DND-41 (cell line): ENCODE measurements around the gene SERBP1.

Source experiments
- ATAC-seq: fragments of 200-7000 bp; cut with Tn5 transposase; 3 replicates; pipeline ENCODE4 v1.9.1; 2021; ENCODE audit warnings: low read depth; ENCODE audit not compliant: insufficient read depth
- DNase-seq: peaks from one replicate; pipeline ENCODE4 v3.0.0-alpha.2; 2020
- H2AFZ ChIP-seq: 2 replicates; pipeline ENCODE4 v1.6.0; 2012; ENCODE audit warnings: low read depth, low read length
- H3K27ac ChIP-seq: 2 replicates; pipeline ENCODE4 v1.5.1; 2012; ENCODE audit warnings: low read length, inconsistent platforms
- H3K27me3 ChIP-seq: fragments of 200-600 bp; sonication (generic); 2 replicates; pipeline ENCODE4 v1.6.0; 2012; ENCODE audit warnings: low read length, mild to moderate bottlenecking, inconsistent platforms; ENCODE audit not compliant: insufficient read depth, poor library complexity
- H3K36me3 ChIP-seq: 2 replicates; pipeline ENCODE4 v1.5.1; 2012; ENCODE audit warnings: low read length, inconsistent platforms; ENCODE audit not compliant: insufficient read depth
- H3K4me1 ChIP-seq: 2 replicates; pipeline ENCODE4 v1.5.1; 2012; ENCODE audit warnings: mild to moderate bottlenecking, low read length; ENCODE audit not compliant: insufficient read depth
- H3K4me2 ChIP-seq: 2 replicates; pipeline ENCODE4 v1.6.0; 2012; ENCODE audit warnings: mild to moderate bottlenecking, moderate library complexity, low read length, inconsistent platforms; ENCODE audit not compliant: insufficient read depth
- H3K4me3 ChIP-seq, 2 experiments: fragments of 200-600 bp in 1 of 2; shearing (Covaris generic) in 1 of 2; 2 replicates each; pipeline ENCODE4 v1.5.1; 2012 to 2016; ENCODE audit warnings: inconsistent platforms in 2 of 2, low read length in 2 of 2, mild to moderate bottlenecking in 2 of 2, low read depth in 1 of 2, moderate library complexity in 1 of 2
- H3K79me2 ChIP-seq: 2 replicates; pipeline ENCODE4 v1.6.0; 2012; ENCODE audit warnings: low read length, inconsistent platforms; ENCODE audit not compliant: insufficient read depth
- H3K9ac ChIP-seq: 2 replicates; pipeline ENCODE4 v1.6.0; 2012; ENCODE audit warnings: low read depth, mild to moderate bottlenecking, inconsistent platforms, low read length, moderate library complexity
- H3K9me3 ChIP-seq: 2 replicates; pipeline ENCODE4 v1.5.1; 2012; ENCODE audit warnings: low read length, moderate library complexity, mild to moderate bottlenecking, inconsistent platforms; ENCODE audit not compliant: insufficient read depth, severe bottlenecking
- H4K20me1 ChIP-seq: 2 replicates; pipeline ENCODE4 v1.6.0; 2012; ENCODE audit warnings: low read length; ENCODE audit not compliant: insufficient read depth
- EZH2 ChIP-seq: IDR thresholded peaks from 3 replicates; pipeline ENCODE4 v1.6.1; 2012; ENCODE audit warnings: borderline replicate concordance, low read depth, mild to moderate bottlenecking, moderate library complexity, low read length, inconsistent platforms; ENCODE audit not compliant: severe bottlenecking
- TF ChIP-seq, protein P1 (sequence below): IDR thresholded peaks from 2 replicates; pipeline ENCODE4 v1.5.1; 2012; ENCODE audit warnings: borderline replicate concordance, low read length, moderate library complexity, mild to moderate bottlenecking; ENCODE audit not compliant: poor library complexity, severe bottlenecking; ENCODE audit errors: extremely low read depth

Gene SERBP1

DNA sequence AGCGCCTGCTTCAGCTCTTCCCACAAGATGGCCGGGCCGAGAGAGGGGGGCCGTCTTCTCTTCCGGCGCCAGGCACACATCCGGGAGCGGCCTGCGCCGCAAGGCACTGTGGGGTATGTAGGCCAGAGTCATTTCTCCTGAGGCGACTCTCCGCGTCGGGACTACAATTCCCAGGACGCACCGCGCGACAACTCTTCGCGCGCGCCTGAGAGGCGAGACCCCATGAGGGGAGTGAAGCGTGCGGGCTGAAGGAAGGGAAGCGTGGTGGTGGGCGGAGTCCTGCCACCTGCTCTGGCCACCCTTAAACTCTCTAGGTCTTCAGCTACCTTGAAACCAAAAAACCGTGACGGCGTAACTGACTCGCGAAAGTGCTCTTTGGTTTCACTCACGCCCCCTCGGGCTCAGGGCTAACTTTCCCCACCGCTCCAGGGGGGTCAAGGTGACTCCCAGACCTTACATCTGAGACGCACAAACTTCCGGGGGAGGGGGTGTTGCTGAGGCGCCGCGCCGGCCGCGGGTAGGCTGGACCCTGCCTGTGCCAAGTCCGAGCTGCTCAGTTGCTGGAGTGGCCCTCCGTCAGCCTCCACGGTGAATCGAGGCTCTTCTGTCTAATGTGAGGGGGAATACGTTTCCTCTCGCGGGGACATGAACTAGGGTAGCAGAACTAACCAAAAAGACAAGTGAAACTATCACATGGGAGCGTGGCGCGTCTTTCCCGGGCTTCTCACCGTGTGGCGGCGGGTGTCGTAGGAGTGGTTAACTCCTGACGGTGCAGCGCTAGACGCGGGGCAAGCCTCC lies at the start of gene SERBP1:
TSS of gene SERBP1 (minus strand) at position 45 of the 798 bp plus-strand sequence. CDS start 102 bp downstream, outside the sequence.
- H3K27me3 ChIP-seq, result no peaks in the 10 kb centered on the region
- H3K9me3 ChIP-seq, result no peaks in the 10 kb centered on the region
- H3K36me3 ChIP-seq, result peaks cover 41% of the 10 kb centered on the region
- peak within 1 kb of the TSS; percentile 77 for H3K4me2 ChIP-seq
- peak; percentile 88 for ATAC-seq
- H3K9ac ChIP-seq, result peak within 1 kb of the TSS; percentile 93
- peak; percentile 97 for DNase-seq
- peak within 1 kb of the TSS; percentile 92 for H2AFZ ChIP-seq
- peaks cover 57% of the 10 kb centered on the region for H3K79me2 ChIP-seq
- peaks cover 41% of the 10 kb centered on the region for H4K20me1 ChIP-seq
- H3K4me3 ChIP-seq, result peak within 1 kb of the TSS; percentile 55 to 97
- H3K27ac ChIP-seq, result peak within 1 kb of the TSS; percentile 98
- H3K4me1 ChIP-seq, result peaks cover 38% of the 10 kb centered on the region
- no peak for TF ChIP-seq EZH2
- TF ChIP-seq, protein P1, sequence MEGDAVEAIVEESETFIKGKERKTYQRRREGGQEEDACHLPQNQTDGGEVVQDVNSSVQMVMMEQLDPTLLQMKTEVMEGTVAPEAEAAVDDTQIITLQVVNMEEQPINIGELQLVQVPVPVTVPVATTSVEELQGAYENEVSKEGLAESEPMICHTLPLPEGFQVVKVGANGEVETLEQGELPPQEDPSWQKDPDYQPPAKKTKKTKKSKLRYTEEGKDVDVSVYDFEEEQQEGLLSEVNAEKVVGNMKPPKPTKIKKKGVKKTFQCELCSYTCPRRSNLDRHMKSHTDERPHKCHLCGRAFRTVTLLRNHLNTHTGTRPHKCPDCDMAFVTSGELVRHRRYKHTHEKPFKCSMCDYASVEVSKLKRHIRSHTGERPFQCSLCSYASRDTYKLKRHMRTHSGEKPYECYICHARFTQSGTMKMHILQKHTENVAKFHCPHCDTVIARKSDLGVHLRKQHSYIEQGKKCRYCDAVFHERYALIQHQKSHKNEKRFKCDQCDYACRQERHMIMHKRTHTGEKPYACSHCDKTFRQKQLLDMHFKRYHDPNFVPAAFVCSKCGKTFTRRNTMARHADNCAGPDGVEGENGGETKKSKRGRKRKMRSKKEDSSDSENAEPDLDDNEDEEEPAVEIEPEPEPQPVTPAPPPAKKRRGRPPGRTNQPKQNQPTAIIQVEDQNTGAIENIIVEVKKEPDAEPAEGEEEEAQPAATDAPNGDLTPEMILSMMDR, result no peak

DNA sequence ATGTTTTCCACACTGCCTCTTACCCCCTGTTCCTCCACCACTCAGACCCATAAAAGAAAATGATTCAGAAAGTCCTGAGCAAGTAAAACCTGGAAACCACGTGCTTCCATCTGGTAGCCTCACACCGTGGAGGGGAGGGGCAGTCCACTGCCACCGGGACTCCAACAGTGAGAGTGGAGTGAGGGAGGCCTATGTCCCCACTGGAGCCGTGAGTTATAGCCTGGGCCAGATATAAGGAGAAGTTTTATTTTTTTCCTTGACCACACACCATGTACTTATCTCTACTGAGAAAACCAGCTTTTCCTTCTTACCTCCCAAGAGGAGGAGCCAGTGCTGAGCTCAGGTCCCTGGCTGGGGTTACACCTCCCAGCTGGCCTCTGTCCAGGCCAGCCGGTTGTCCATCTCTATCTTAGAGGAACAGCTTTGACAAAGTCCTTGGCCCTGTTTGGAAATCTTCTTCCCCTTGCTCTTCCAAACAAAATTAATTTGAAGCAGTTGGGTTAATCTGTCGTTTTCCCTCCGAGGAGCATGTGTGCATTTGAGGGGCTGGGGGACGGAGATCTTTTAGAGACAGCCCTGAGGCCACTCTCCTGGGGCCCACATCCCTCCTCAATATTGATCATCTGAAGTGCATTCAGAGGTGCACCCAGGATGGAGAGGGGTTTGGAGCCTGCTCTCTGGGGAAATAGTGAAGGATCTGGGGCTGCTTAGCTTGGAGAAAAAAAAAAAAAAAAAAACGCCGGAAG lies 49.1 kb upstream of the SERBP1 start:
- H3K9ac ChIP-seq, result no peak overlapping the region
- no peaks in the 10 kb centered on the region for H3K36me3 ChIP-seq
- no peak overlapping the region for H3K4me3 ChIP-seq
- no peaks in the 10 kb centered on the region for H3K9me3 ChIP-seq
- peaks cover 2% of the 10 kb centered on the region for H3K27me3 ChIP-seq
- H3K4me1 ChIP-seq, result no peaks in the 10 kb centered on the region
- no peak for TF ChIP-seq EZH2
- TF ChIP-seq, protein P1, result no peak
- no peak overlapping the region for H3K27ac ChIP-seq
- no peak overlapping the region for H3K4me2 ChIP-seq
- no peaks in the 10 kb centered on the region for H3K79me2 ChIP-seq
- no peak for DNase-seq
- no peaks in the 10 kb centered on the region for H4K20me1 ChIP-seq
- no peak for ATAC-seq
- H2AFZ ChIP-seq, result no peak overlapping the region

DNA sequence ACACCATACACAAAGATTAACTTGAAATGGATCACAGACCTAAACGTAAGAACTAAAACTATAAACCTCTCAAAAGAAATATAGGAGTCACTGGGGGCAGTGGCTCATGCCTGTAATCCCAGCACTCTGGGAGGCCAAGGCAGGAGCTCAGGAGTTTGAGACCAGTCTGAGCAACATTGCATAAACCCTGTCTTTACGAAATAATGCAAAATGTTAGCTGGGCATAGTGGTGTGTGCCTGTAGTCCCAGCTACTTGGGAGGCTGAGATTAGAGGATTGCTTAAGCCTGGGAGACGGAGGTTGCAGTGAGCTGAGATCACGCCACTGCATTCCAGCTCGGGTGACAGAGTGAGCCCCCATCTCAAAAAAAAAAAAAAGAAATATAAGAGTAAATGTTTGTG lies 46.7 kb upstream of the SERBP1 start:
- H3K4me1 ChIP-seq, result no peaks in the 10 kb centered on the region
- no peak for ATAC-seq
- TF ChIP-seq, protein P1, result no peak

More for the DNA sequence above, 46.7 kb upstream of the SERBP1 start:
- Histone ChIP-seq H2AFZ (no peak overlapping the region), H3K79me2 (no peaks in the 10 kb centered on the region), H3K9ac (no peak overlapping the region), H3K4me2 (no peak overlapping the region), H3K27ac (no peak overlapping the region), H3K27me3 (peaks cover 2% of the 10 kb centered on the region), H4K20me1 (no peaks in the 10 kb centered on the region), H3K9me3 (no peaks in the 10 kb centered on the region), H3K4me3 (no peak overlapping the region), H3K36me3 (no peaks in the 10 kb centered on the region)
- no peak for DNase-seq
